Stomach (tissue), 9 donors: ENCODE data around the gene TIGD3. TPM values are rescaled to one million over a fixed set of nuclear protein-coding genes. Genes with fewer than 3 reads are reported as not detected.

Experiments
- DNase-seq, 2 donors: peaks; one replicate each; pipeline versions ENCODE4 v3.0.0 to v3.0.0-alpha.2; 2013 to 2019
- H3K27ac ChIP-seq, 5 donors: fragments of 200-600 bp in 4 of 5; sonication (generic) in 4 of 5; one replicate each; pipeline ENCODE4 v1.5.1; 2013 to 2019; ENCODE audit warnings: mild to moderate bottlenecking in 1 of 5, moderate library complexity in 1 of 5
- H3K27me3 ChIP-seq, 3 donors: fragments of 200-600 bp; sonication (generic); one replicate each; pipeline ENCODE4 v1.5.1; 2017 to 2019; ENCODE audit warnings: mixed run types in 1 of 3
- H3K36me3 ChIP-seq, 4 donors: fragments of 200-600 bp; sonication (generic); 1 replicate in 3 of 4; 2 replicates in 1 of 4; pipeline ENCODE4 v1.5.1; 2016 to 2019
- H3K4me1 ChIP-seq, 4 donors: fragments of 200-600 bp; sonication (generic); one replicate each; pipeline ENCODE4 v1.5.1; 2016 to 2019
- H3K4me3 ChIP-seq, 4 donors: fragments of 200-600 bp; sonication (generic) in 3 of 4; one replicate each; pipeline ENCODE4 v1.5.1; 2016 to 2019; ENCODE audit warnings: mild to moderate bottlenecking in 1 of 4
- H3K9me3 ChIP-seq, 4 donors: fragments of 200-600 bp; sonication (generic); one replicate each; pipeline ENCODE4 v1.5.1; 2016 to 2019
- EP300 ChIP-seq: sonication (generic); formaldehyde crosslinking; IDR thresholded peaks from one replicate; pipeline ENCODE4 v1.6.1; 2017; ENCODE audit warnings: antibody characterized with exemption
- POLR2A ChIP-seq, 4 donors: fragments of 450-650 bp; IDR thresholded peaks; one replicate each; pipeline ENCODE4 v1.6.1; 2016; ENCODE audit warnings: antibody characterized with exemption in 4 of 4, control low read depth in 2 of 4, mild to moderate bottlenecking in 1 of 4, moderate library complexity in 1 of 4
- POLR2AphosphoS5 ChIP-seq, 3 donors: sonication (generic); formaldehyde crosslinking; IDR thresholded peaks; one replicate each; pipeline ENCODE4 v1.6.1; 2016; ENCODE audit warnings: antibody characterized with exemption in 3 of 3
- WGBS, 5 donors: extraction: QIAGEN DNeasy Blood & Tissue Kit in 3 of 5; methylation state at CpG; one replicate each; pipeline versions ENCODE4 v1.1.5 to v1.1.7; 2013 to 2018; 5-methylcytosine and 5-hydroxymethylcytosine counted together
- intact Hi-C: fragments of 100-400 bp; cut with DNase I; formaldehyde crosslinking; loops from one replicate; pipeline ENCODE4 v1.15.1; 2023; ENCODE audit warnings: low total_unique reads
- polyA plus RNA-seq, 3 donors: library from polyadenylated mRNA; stranded (reverse); fragments of 200-250 nt; gene quantifications; one replicate each; pipeline ENCODE4 v1.2.3, GENCODE V29; 2013
- total RNA-seq, 5 donors: library from RNA; depleted of rRNA; stranded (reverse); fragments of >200 nt; gene quantifications; one replicate each; pipeline versions ENCODE4 v1.1.0 to v1.2.3, GENCODE V29; 2014 to 2016
- TF ChIP-seq, protein P1 (sequence below), 7 experiments: fragments of 450-650 bp in 4 of 7; fragments of 200-600 bp in 3 of 7; sonication (generic) in 3 of 7; IDR thresholded peaks; one replicate each; pipeline ENCODE4 v1.5.1; 2016 to 2019; ENCODE audit warnings: antibody characterized with exemption in 7 of 7, control low read depth in 2 of 7, mild to moderate bottlenecking in 1 of 7
- donor health status: healthy with polysubstance abuse.
- donor health status: Bipolar disorder and iron deficiency.
- donor health status: healthy.

Gene TIGD3
- total and polyA plus RNA-seq, 8 donors: 0.25 to 4.5 (median 0.44) TPM; not detected in 5

DNA sequence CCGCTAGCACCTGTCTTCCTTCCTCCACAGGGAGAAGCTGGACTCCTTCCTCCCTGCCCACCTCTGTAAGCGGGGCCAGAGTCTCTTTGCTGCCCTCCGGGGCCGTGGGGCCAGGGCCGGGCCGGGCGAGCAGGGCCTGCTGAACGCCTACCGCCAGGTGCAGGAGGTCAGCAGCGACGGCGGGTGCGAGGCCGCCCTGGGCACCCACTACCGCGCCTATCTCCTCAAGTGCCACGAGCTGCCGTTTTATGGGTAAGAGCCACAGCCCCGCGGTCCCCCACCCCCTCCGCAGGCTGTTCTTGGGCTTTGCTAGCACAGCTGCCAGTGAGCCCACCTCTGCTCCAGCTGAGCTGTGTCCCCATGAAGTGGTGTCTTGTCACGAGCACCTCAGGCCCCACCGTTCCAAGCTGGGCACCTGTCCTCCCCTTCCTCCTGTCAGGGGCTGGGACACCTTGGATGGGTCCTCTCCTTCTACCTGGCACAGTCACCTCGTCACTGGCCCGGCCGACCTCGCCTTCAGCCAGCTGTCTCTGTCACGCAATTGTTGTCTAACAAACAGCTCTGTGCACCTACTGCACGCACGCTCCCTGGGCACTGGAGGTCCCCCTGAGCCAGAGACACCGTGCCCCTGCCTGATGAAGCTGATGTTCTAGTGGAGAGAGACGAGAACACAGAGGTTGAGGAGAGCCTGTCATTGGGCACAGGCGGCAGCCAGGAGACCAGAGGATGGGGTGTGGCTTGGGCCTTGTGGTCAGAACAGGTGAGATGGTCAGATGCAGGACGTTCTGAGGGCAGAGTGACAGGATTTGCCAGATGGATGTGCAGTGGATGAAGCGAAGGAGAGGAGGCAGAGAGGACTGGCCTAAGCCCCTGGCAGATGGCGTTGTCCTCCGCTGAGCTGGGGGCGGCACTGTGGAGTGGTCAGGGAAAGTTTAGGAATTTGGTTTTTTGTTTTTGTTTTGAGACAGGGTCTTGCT lies 42.5 kb downstream of the TIGD3 start:
- intact Hi-C loops: no loop called here
- peaks cover 60 to 100% (median 99%) of the 10 kb centered on the region in 4 donors for H3K36me3 ChIP-seq

DNA sequence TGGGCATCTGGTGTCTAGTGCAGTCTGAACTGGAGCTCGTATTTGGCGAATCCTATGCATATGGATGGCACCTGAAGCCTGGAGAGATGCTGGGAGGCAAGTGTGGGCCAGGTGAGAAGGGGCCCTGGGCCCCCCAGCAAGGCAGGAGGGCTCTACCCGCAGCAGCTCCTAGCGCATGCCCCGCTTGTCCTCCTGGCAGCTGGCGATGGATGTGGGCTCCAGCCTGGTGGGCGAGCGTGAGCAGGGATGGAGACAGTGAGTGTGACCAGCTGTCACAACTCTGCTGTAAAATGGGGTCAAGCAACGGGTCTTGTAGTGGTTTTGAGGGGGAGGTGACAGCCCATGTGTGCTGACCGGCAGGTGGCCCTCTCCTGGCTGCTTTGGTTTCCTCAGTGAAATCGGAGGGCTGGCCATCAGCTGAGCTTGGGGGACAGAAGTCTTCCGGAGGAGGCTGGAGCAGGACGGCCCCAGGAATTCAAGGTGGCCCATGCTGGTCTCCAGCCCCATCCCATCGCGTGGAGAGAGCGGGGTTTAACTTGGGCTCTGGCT lies 43.9 kb downstream of the TIGD3 start:
- Histone ChIP-seq H3K9me3 (no peaks in the 10 kb centered on the region), H3K4me3 (no peak overlapping the region), H3K4me1 (peaks cover 0 to 1% (median 0%) of the 10 kb centered on the region in 4 donors), H3K27me3 (no peaks in the 10 kb centered on the region), H3K36me3 (peaks cover 59 to 97% (median 95%) of the 10 kb centered on the region in 4 donors), H3K27ac (no peak overlapping the region)
- TF ChIP-seq POLR2A (IDR thresholded peaks at IDR 0.05): no peak
- WGBS, 5 donors: 82 to 90% (median 86%) methylated on average over 12 to 16 of the region's 16 CpGs
- intact Hi-C loops: no loop called here
- no peak for DNase-seq

More for the DNA sequence above, 42.5 kb downstream of the TIGD3 start:
- no peak overlapping the region for H3K27ac ChIP-seq
- H3K27me3 ChIP-seq: no peaks in the 10 kb centered on the region
- TF ChIP-seq EP300 (no peak), POLR2A (IDR thresholded peaks at IDR 0.05) (no peak), POLR2AphosphoS5 (IDR thresholded peaks at IDR 0.05) (no peak)
- TF ChIP-seq, protein P1, sequence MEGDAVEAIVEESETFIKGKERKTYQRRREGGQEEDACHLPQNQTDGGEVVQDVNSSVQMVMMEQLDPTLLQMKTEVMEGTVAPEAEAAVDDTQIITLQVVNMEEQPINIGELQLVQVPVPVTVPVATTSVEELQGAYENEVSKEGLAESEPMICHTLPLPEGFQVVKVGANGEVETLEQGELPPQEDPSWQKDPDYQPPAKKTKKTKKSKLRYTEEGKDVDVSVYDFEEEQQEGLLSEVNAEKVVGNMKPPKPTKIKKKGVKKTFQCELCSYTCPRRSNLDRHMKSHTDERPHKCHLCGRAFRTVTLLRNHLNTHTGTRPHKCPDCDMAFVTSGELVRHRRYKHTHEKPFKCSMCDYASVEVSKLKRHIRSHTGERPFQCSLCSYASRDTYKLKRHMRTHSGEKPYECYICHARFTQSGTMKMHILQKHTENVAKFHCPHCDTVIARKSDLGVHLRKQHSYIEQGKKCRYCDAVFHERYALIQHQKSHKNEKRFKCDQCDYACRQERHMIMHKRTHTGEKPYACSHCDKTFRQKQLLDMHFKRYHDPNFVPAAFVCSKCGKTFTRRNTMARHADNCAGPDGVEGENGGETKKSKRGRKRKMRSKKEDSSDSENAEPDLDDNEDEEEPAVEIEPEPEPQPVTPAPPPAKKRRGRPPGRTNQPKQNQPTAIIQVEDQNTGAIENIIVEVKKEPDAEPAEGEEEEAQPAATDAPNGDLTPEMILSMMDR (IDR thresholded peaks at IDR 0.05): no peak
- DNase-seq: no peak
- H3K9me3 ChIP-seq: no peaks in the 10 kb centered on the region
- H3K4me3 ChIP-seq: no peak overlapping the region
- WGBS, 5 donors: 88 to 93% (median 90%) methylated on average over 29 to 38 of the region's 38 CpGs
- H3K4me1 ChIP-seq: peaks cover 0 to 4% (median under 1%) of the 10 kb centered on the region in 4 donors

DNA sequence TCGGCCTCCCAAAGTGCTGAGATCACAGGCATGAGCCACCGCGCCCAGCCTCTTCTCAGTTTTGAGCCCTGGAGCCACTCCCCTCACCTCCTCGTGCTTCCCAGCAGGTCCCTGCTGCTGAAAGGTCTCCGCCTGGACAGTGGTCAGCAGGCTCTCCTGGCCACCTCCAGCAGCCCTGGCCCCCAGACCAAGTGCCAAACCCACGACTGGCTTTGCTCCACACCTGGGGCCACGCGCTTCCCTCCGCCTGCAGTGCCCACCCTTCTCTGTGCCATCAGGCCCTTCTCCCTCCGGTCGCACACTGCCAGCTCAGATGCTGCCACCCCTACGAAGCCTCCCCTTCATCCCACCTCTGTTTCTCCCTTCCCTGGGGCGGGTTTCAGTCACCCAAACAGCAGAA lies 44.7 kb downstream of the TIGD3 start:
- H3K4me1 ChIP-seq: peaks cover 0 to 9% (median 1%) of the 10 kb centered on the region in 4 donors
- no peak overlapping the region for H3K27ac ChIP-seq
- peaks cover 57 to 97% (median 95%) of the 10 kb centered on the region in 4 donors for H3K36me3 ChIP-seq
- WGBS, 5 donors: 88 to 96% (median 91%) methylated on average over 13 of the region's 13 CpGs
- no peak for DNase-seq
- no peak overlapping the region for H3K4me3 ChIP-seq
- H3K9me3 ChIP-seq: no peaks in the 10 kb centered on the region
- TF ChIP-seq, protein P1 (IDR thresholded peaks at IDR 0.05): no peak
- TF ChIP-seq POLR2A (IDR thresholded peaks at IDR 0.05): no peak
- no peak for TF ChIP-seq EP300
- no peak for TF ChIP-seq POLR2AphosphoS5 (IDR thresholded peaks at IDR 0.05)
- no peaks in the 10 kb centered on the region for H3K27me3 ChIP-seq
- intact Hi-C loops: no loop called here

- H3K4me3 ChIP-seq: no peak overlapping the region
- peaks cover 0 to 15% (median 3%) of the 10 kb centered on the region in 4 donors for H3K4me1 ChIP-seq
- intact Hi-C loops: no loop called here
- H3K36me3 ChIP-seq: peaks cover 57 to 97% (median 95%) of the 10 kb centered on the region in 4 donors
- no peaks in the 10 kb centered on the region for H3K9me3 ChIP-seq
- no peak for DNase-seq
- no peak for TF ChIP-seq EP300
- TF ChIP-seq, protein P1 (IDR thresholded peaks at IDR 0.05): no peak
- no peak for TF ChIP-seq POLR2AphosphoS5 (IDR thresholded peaks at IDR 0.05)
- TF ChIP-seq POLR2A (IDR thresholded peaks at IDR 0.05): no peak
- H3K27ac ChIP-seq: no peak overlapping the region
- WGBS, 5 donors: 93 to 98% (median 95%) methylated on average over 9 to 10 of the region's 10 CpGs; no CpG with 5 or more reads in 1 of the 5 donors
- no peaks in the 10 kb centered on the region for H3K27me3 ChIP-seq
Measured at GRCh38 chr11:65399845-65400244, 45.3 kb downstream of the TIGD3 start.
